MM.1S (cell line): ENCODE results near the gene PXN.

Source experiments
- CTCF ChIP-seq: fragments of 300-600 bp; sonication (generic); IDR thresholded peaks from 2 replicates; pipeline ENCODE4 v1.5.1; 2016; ENCODE audit warnings: antibody characterized with exemption, low read length, mixed read lengths
- EZH2phosphoT487 ChIP-seq: fragments of 300-600 bp; sonication (generic); IDR thresholded peaks from 2 replicates; pipeline ENCODE4 v1.6.1; 2018; ENCODE audit warnings: antibody characterized with exemption, low read length

GRCh38 chr12:120231316-120232011 lies 34.1 kb downstream of the PXN start:
- no peak for TF ChIP-seq CTCF
- no peak for TF ChIP-seq EZH2phosphoT487
